SK-N-SH treated with all-trans-retinoic acid at 6 μM for 48 hours (cell line): ENCODE measurements around the gene TEC.

Experiments
- ATAC-seq: fragments of 200-7000 bp; cut with Tn5 transposase; 3 replicates; pipeline ENCODE4 v1.9.1; 2020; ENCODE audit warnings: mild to moderate bottlenecking, moderate library complexity
- BACH2 ChIP-seq: fragments of 250-450 bp; sonication (Bioruptor Pico); IDR thresholded peaks from 2 replicates; pipeline ENCODE4 v1.9.0; 2021; ENCODE audit warnings: mild to moderate bottlenecking, borderline replicate concordance
- CSDC2 ChIP-seq: fragments of 250-450 bp; sonication (Bioruptor Pico); IDR thresholded peaks from 2 replicates; pipeline ENCODE4 v1.5.0; 2020; ENCODE audit warnings: mild to moderate bottlenecking, moderate library complexity
- ESRRG ChIP-seq: fragments of 250-450 bp; sonication (Bioruptor Pico); IDR thresholded peaks from 2 replicates; pipeline ENCODE4 v1.6.1; 2021; ENCODE audit warnings: mild to moderate bottlenecking
- GLIS3 ChIP-seq: fragments of 250-450 bp; sonication (Bioruptor Pico); IDR thresholded peaks from 2 replicates; pipeline ENCODE4 v1.5.0; 2020; ENCODE audit warnings: mild to moderate bottlenecking, moderate library complexity
- ISL1 ChIP-seq: fragments of 250-450 bp; sonication (Bioruptor Pico); IDR thresholded peaks from 2 replicates; pipeline ENCODE4 v2.1.2; 2022; ENCODE audit warnings: mild to moderate bottlenecking, moderate library complexity
- OSR1 ChIP-seq: fragments of 250-450 bp; sonication (Bioruptor Pico); IDR thresholded peaks from 2 replicates; pipeline ENCODE4 v1.8.0; 2022; ENCODE audit warnings: moderate library complexity, mild to moderate bottlenecking, inconsistent platforms
- PPARA ChIP-seq: fragments of 250-450 bp; sonication (Bioruptor Pico); IDR thresholded peaks from 2 replicates; pipeline ENCODE4 v1.5.0; 2020; ENCODE audit warnings: mild to moderate bottlenecking, borderline replicate concordance
- RARB ChIP-seq: fragments of 250-450 bp; sonication (Bioruptor Pico); IDR thresholded peaks from 2 replicates; pipeline ENCODE4 v1.8.0; 2021; ENCODE audit warnings: mild to moderate bottlenecking, moderate library complexity
- SNAI2 ChIP-seq: fragments of 250-450 bp; sonication (Bioruptor Pico); IDR thresholded peaks from 2 replicates; pipeline ENCODE4 v1.5.0; 2020; ENCODE audit warnings: mild to moderate bottlenecking, moderate library complexity
- TCF4 ChIP-seq: fragments of 250-450 bp; sonication (Bioruptor Pico); IDR thresholded peaks from 2 replicates; pipeline ENCODE4 v1.8.0; 2021; ENCODE audit warnings: mild to moderate bottlenecking, moderate library complexity, borderline replicate concordance
- TOX ChIP-seq: fragments of 250-450 bp; sonication (Bioruptor Pico); IDR thresholded peaks from 2 replicates; pipeline ENCODE4 v1.8.0; 2021; ENCODE audit warnings: mild to moderate bottlenecking, moderate library complexity, borderline replicate concordance
- ZC3H10 ChIP-seq: fragments of 250-450 bp; sonication (Bioruptor Pico); IDR thresholded peaks from 2 replicates; pipeline ENCODE4 v1.5.1; 2021; ENCODE audit warnings: mild to moderate bottlenecking, moderate library complexity
- ZFP3 ChIP-seq: fragments of 250-450 bp; sonication (Bioruptor Pico); IDR thresholded peaks from 2 replicates; pipeline ENCODE4 v1.5.0; 2020; ENCODE audit warnings: mild to moderate bottlenecking, moderate library complexity
- ZFP30 ChIP-seq: fragments of 450-650 bp; formaldehyde crosslinking; IDR thresholded peaks from 2 replicates; pipeline ENCODE4 v1.5.0; 2022; ENCODE audit warnings: mild to moderate bottlenecking, moderate library complexity
- ZNF565 ChIP-seq: fragments of 450-650 bp; formaldehyde crosslinking; conservative IDR thresholded peaks from 2 replicates; pipeline ENCODE4 v1.5.0; 2020; ENCODE audit warnings: low read depth, mild to moderate bottlenecking, moderate library complexity
- ZNF70 ChIP-seq: fragments of 450-650 bp; formaldehyde crosslinking; IDR thresholded peaks from 2 replicates; pipeline ENCODE4 v1.5.0; 2020; ENCODE audit warnings: mild to moderate bottlenecking, moderate library complexity
- ZNF8 ChIP-seq: fragments of 450-650 bp; formaldehyde crosslinking; IDR thresholded peaks from 2 replicates; pipeline ENCODE4 v1.5.0; 2020; ENCODE audit warnings: mild to moderate bottlenecking, moderate library complexity
- TF ChIP-seq, protein P1 (sequence below): fragments of 250-450 bp; sonication (Bioruptor Pico); IDR thresholded peaks from 2 replicates; pipeline ENCODE4 v1.5.0; 2020; ENCODE audit warnings: mild to moderate bottlenecking, moderate library complexity
- TF ChIP-seq, protein P2 (sequence below): fragments of 250-450 bp; sonication (Bioruptor Pico); IDR thresholded peaks from 2 replicates; pipeline ENCODE4 v1.8.0; 2020; ENCODE audit warnings: mild to moderate bottlenecking, moderate library complexity, borderline replicate concordance
- TF ChIP-seq, protein P3 (sequence below): fragments of 250-450 bp; sonication (Bioruptor Pico); IDR thresholded peaks from 2 replicates; pipeline ENCODE4 v1.8.0; 2021; ENCODE audit warnings: low read depth, mild to moderate bottlenecking, moderate library complexity, borderline replicate concordance
- TF ChIP-seq, protein P4 (sequence below): fragments of 250-450 bp; sonication (Bioruptor Pico); IDR thresholded peaks from 2 replicates; pipeline ENCODE4 v1.5.1; 2021; ENCODE audit warnings: mild to moderate bottlenecking, moderate library complexity
- TF ChIP-seq, protein P5 (sequence below): fragments of 250-450 bp; sonication (Bioruptor Pico); IDR thresholded peaks from 2 replicates; pipeline ENCODE4 v1.5.1; 2020; ENCODE audit warnings: low read depth, mild to moderate bottlenecking, moderate library complexity

TEC gene

DNA sequence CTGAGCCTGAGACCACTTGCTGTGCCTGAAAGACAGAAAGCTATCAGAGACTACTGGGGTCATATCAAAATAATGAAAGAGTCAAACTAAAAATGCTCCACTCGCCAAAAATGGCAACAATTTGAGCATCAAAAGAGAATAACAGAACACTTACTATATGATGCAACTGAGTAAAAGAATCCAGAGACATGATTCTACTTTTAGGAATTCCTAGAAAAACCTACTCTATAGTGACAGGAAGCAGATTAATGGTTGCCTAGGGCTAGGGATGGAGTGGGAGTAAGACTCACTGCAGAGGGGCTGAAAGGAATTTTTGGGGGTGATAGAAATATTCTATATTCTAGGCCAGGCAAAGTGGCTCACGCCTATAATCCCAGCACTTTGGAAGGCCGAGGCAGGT is 42.3 kb upstream of the TEC start:
- no peak for ATAC-seq
- no peak for TF ChIP-seq ZFP30 (CRISPR knock-in tag)
- no peak for TF ChIP-seq RARB (CRISPR knock-in tag)
- no peak for TF ChIP-seq ESRRG (CRISPR knock-in tag)
- TF ChIP-seq, protein P1, sequence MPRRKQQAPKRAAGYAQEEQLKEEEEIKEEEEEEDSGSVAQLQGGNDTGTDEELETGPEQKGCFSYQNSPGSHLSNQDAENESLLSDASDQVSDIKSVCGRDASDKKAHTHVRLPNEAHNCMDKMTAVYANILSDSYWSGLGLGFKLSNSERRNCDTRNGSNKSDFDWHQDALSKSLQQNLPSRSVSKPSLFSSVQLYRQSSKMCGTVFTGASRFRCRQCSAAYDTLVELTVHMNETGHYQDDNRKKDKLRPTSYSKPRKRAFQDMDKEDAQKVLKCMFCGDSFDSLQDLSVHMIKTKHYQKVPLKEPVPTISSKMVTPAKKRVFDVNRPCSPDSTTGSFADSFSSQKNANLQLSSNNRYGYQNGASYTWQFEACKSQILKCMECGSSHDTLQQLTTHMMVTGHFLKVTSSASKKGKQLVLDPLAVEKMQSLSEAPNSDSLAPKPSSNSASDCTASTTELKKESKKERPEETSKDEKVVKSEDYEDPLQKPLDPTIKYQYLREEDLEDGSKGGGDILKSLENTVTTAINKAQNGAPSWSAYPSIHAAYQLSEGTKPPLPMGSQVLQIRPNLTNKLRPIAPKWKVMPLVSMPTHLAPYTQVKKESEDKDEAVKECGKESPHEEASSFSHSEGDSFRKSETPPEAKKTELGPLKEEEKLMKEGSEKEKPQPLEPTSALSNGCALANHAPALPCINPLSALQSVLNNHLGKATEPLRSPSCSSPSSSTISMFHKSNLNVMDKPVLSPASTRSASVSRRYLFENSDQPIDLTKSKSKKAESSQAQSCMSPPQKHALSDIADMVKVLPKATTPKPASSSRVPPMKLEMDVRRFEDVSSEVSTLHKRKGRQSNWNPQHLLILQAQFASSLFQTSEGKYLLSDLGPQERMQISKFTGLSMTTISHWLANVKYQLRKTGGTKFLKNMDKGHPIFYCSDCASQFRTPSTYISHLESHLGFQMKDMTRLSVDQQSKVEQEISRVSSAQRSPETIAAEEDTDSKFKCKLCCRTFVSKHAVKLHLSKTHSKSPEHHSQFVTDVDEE (CRISPR knock-in tag) = no peak
- no peak for TF ChIP-seq PPARA (CRISPR knock-in tag)
- TF ChIP-seq ZNF565 (CRISPR knock-in tag) = no peak
- TF ChIP-seq BACH2 (CRISPR knock-in tag) = no peak
- TF ChIP-seq ZNF8 (CRISPR knock-in tag) = no peak
- no peak for TF ChIP-seq ISL1 (CRISPR knock-in tag)
- TF ChIP-seq TCF4 (CRISPR knock-in tag) = no peak
- TF ChIP-seq, protein P2, sequence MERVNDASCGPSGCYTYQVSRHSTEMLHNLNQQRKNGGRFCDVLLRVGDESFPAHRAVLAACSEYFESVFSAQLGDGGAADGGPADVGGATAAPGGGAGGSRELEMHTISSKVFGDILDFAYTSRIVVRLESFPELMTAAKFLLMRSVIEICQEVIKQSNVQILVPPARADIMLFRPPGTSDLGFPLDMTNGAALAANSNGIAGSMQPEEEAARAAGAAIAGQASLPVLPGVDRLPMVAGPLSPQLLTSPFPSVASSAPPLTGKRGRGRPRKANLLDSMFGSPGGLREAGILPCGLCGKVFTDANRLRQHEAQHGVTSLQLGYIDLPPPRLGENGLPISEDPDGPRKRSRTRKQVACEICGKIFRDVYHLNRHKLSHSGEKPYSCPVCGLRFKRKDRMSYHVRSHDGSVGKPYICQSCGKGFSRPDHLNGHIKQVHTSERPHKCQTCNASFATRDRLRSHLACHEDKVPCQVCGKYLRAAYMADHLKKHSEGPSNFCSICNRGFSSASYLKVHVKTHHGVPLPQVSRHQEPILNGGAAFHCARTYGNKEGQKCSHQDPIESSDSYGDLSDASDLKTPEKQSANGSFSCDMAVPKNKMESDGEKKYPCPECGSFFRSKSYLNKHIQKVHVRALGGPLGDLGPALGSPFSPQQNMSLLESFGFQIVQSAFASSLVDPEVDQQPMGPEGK = no peak
- TF ChIP-seq GLIS3 = no peak
- no peak for TF ChIP-seq ZFP3 (CRISPR knock-in tag)
- TF ChIP-seq, protein P3, sequence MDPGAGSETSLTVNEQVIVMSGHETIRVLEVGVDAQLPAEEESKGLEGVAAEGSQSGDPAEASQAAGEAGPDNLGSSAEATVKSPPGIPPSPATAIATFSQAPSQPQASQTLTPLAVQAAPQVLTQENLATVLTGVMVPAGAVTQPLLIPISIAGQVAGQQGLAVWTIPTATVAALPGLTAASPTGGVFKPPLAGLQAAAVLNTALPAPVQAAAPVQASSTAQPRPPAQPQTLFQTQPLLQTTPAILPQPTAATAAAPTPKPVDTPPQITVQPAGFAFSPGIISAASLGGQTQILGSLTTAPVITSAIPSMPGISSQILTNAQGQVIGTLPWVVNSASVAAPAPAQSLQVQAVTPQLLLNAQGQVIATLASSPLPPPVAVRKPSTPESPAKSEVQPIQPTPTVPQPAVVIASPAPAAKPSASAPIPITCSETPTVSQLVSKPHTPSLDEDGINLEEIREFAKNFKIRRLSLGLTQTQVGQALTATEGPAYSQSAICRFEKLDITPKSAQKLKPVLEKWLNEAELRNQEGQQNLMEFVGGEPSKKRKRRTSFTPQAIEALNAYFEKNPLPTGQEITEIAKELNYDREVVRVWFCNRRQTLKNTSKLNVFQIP (CRISPR knock-in tag) = no peak
- TF ChIP-seq CSDC2 (CRISPR knock-in tag) = no peak
- TF ChIP-seq, protein P4, sequence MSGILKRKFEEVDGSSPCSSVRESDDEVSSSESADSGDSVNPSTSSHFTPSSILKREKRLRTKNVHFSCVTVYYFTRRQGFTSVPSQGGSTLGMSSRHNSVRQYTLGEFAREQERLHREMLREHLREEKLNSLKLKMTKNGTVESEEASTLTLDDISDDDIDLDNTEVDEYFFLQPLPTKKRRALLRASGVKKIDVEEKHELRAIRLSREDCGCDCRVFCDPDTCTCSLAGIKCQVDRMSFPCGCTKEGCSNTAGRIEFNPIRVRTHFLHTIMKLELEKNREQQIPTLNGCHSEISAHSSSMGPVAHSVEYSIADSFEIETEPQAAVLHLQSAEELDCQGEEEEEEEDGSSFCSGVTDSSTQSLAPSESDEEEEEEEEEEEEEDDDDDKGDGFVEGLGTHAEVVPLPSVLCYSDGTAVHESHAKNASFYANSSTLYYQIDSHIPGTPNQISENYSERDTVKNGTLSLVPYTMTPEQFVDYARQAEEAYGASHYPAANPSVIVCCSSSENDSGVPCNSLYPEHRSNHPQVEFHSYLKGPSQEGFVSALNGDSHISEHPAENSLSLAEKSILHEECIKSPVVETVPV (CRISPR knock-in tag) = no peak

DNA sequence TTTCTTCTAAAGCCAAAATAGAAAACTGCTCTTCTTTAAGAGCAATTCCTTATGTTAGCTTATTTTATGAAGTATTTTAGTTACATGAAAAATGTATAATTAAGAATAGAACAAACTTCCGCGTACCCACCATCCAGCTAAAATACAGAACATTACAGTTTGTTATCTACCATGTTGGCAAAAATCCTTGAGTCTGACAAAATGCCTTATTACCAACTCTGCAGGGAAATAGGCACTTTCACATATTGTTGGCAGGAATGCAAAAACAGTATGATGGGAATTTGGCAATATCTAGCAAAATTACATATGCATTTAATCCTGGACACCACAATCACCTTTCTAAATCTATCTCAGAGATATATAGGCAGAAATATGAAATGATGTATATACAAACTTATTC is 39.3 kb upstream of the TEC start:
- no peak for ATAC-seq
- no peak for TF ChIP-seq ZFP30 (CRISPR knock-in tag)
- TF ChIP-seq PPARA (CRISPR knock-in tag) = no peak
- no peak for TF ChIP-seq RARB (CRISPR knock-in tag)
- TF ChIP-seq, protein P1 (CRISPR knock-in tag) = no peak
- TF ChIP-seq ZNF8 (CRISPR knock-in tag) = no peak
- TF ChIP-seq SNAI2 (CRISPR knock-in tag) = no peak
- TF ChIP-seq TCF4 (CRISPR knock-in tag) = no peak
- no peak for TF ChIP-seq OSR1 (CRISPR knock-in tag)
- TF ChIP-seq ZC3H10 (CRISPR knock-in tag) = no peak
- TF ChIP-seq, protein P4 (CRISPR knock-in tag) = no peak
- no peak for TF ChIP-seq ISL1 (CRISPR knock-in tag)
- no peak for TF ChIP-seq ZNF70 (CRISPR knock-in tag)
- TF ChIP-seq, protein P3 (CRISPR knock-in tag) = no peak
- TF ChIP-seq GLIS3 = no peak
- no peak for TF ChIP-seq TOX (CRISPR knock-in tag)
- TF ChIP-seq, protein P5, sequence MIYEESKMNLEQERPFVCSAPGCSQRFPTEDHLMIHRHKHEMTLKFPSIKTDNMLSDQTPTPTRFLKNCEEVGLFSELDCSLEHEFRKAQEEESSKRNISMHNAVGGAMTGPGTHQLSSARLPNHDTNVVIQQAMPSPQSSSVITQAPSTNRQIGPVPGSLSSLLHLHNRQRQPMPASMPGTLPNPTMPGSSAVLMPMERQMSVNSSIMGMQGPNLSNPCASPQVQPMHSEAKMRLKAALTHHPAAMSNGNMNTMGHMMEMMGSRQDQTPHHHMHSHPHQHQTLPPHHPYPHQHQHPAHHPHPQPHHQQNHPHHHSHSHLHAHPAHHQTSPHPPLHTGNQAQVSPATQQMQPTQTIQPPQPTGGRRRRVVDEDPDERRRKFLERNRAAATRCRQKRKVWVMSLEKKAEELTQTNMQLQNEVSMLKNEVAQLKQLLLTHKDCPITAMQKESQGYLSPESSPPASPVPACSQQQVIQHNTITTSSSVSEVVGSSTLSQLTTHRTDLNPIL (CRISPR knock-in tag) = no peak
- TF ChIP-seq ZFP3 (CRISPR knock-in tag) = no peak
- no peak for TF ChIP-seq ZNF565 (CRISPR knock-in tag)
